Colon (tissue), 2 donors: Measurements from ENCODE around the gene AGTPBP1.
"Not testable (repeated sequence)": the region's sequence is repeated elsewhere in the genome, so short reads cannot be mapped to it uniquely, and the experiment has no call there.

Experiments used
- FAIRE-seq: peaks from 2 replicates; lab custom pipeline; 2012; peaks lifted over from hg19 to GRCh38; lab: Jason Lieb, UNC
- donor health status: control.
- donor health status: control.

The AGTPBP1 gene

GRCh38 chr9:85631809-85632208, 109.9 kb downstream of the AGTPBP1 start:
- FAIRE-seq = peak; percentile 21

- no peak for FAIRE-seq
These were observed 111.1 kb downstream of the AGTPBP1 start for GRCh38 chr9:85630676-85631075.

GRCh38 chr9:85617141-85617670, 124.5 kb downstream of the AGTPBP1 start:
- FAIRE-seq = no peak

- FAIRE-seq = no peak
These were observed 126.0 kb downstream of the AGTPBP1 start for GRCh38 chr9:85615792-85616191.

GRCh38 chr9:85610074-85610860, 131.5 kb downstream of the AGTPBP1 start:
- peak; percentile 51 for FAIRE-seq

- no peak for FAIRE-seq
These were observed 135.8 kb downstream of the AGTPBP1 start for GRCh38 chr9:85605905-85606304.

- no peak for FAIRE-seq
These were observed 137.8 kb downstream of the AGTPBP1 start for GRCh38 chr9:85603936-85604335.

GRCh38 chr9:85602742-85603141, 139.0 kb downstream of the AGTPBP1 start:
- FAIRE-seq = no peak

GRCh38 chr9:85600675-85601263, 141.0 kb downstream of the AGTPBP1 start:
- no peak for FAIRE-seq

- FAIRE-seq = no peak
These were observed 142.1 kb downstream of the AGTPBP1 start for GRCh38 chr9:85599540-85600105.

GRCh38 chr9:85594316-85594715, 147.4 kb downstream of the AGTPBP1 start:
- FAIRE-seq = no peak

- no peak for FAIRE-seq
These were observed 155.1 kb downstream of the AGTPBP1 start for GRCh38 chr9:85586684-85587083.

- FAIRE-seq = peak; percentile 82
These were observed 164.3 kb downstream of the AGTPBP1 start for GRCh38 chr9:85577353-85577952.

GRCh38 chr9:85575868-85576267, 165.9 kb downstream of the AGTPBP1 start:
- peak; percentile 10 for FAIRE-seq

- FAIRE-seq = not testable (repeated sequence)
These were observed 168.2 kb downstream of the AGTPBP1 start for GRCh38 chr9:85573546-85573945.

- FAIRE-seq = not testable (repeated sequence)
These were observed 168.8 kb downstream of the AGTPBP1 start for GRCh38 chr9:85572917-85573316.

- no peak for FAIRE-seq
These were observed 171.8 kb downstream of the AGTPBP1 start for GRCh38 chr9:85569988-85570387.

GRCh38 chr9:85559526-85559925, 182.2 kb downstream of the AGTPBP1 start:
- FAIRE-seq = no peak

GRCh38 chr9:85554349-85554748, 187.4 kb downstream of the AGTPBP1 start:
- FAIRE-seq = no peak

- no peak for FAIRE-seq
These were observed 188.3 kb downstream of the AGTPBP1 start for GRCh38 chr9:85553475-85553874.

GRCh38 chr9:85547599-85547998, 194.2 kb downstream of the AGTPBP1 start:
- FAIRE-seq = no peak

- FAIRE-seq = no peak
These were observed 198.6 kb downstream of the AGTPBP1 start for GRCh38 chr9:85543196-85543595.

GRCh38 chr9:85541876-85542275, 199.9 kb downstream of the AGTPBP1 start:
- FAIRE-seq = no peak
